Measurements from ENCODE around the gene ADAM33. TPM values are rescaled to one million over a fixed set of nuclear protein-coding genes. Genes with fewer than 3 reads are reported as not detected.

ADAM33 gene
- total RNA-seq, 1 donor from 2014 or later = under 0.01 TPM

GRCh38 chr20:3707508-3707899, 25.7 kb upstream of the ADAM33 start:
- DNase-seq (ENCODE audit: low read depth in 2 of 2) = no peak

- DNase-seq (ENCODE audit: low read depth in 2 of 2) = no peak
Measured at GRCh38 chr20:3706774-3707507, 25.1 kb upstream of the ADAM33 start.

- no peak for DNase-seq (ENCODE audit: low read depth in 2 of 2)
Measured at GRCh38 chr20:3705970-3706739, 24.3 kb upstream of the ADAM33 start.

GRCh38 chr20:3705491-3705969, 23.7 kb upstream of the ADAM33 start:
- no peak for DNase-seq (ENCODE audit: low read depth in 2 of 2)

- DNase-seq (ENCODE audit: low read depth in 2 of 2) = no peak
Measured at GRCh38 chr20:3704087-3704486, 22.3 kb upstream of the ADAM33 start.

GRCh38 chr20:3702611-3703391, 21.0 kb upstream of the ADAM33 start:
- DNase-seq (ENCODE audit: low read depth in 2 of 2) = no peak

- no peak for DNase-seq (ENCODE audit: low read depth in 2 of 2)
Measured at GRCh38 chr20:3701061-3701998, 19.5 kb upstream of the ADAM33 start.

GRCh38 chr20:3699037-3699436, 17.2 kb upstream of the ADAM33 start:
- DNase-seq (ENCODE audit: low read depth in 2 of 2) = no peak

GRCh38 chr20:3698591-3699001, 16.8 kb upstream of the ADAM33 start:
- no peak for DNase-seq (ENCODE audit: low read depth in 2 of 2)

- DNase-seq (ENCODE audit: low read depth in 2 of 2) = no peak
Measured at GRCh38 chr20:3697588-3698305, 15.9 kb upstream of the ADAM33 start.

GRCh38 chr20:3696745-3697587, 15.2 kb upstream of the ADAM33 start:
- no peak for DNase-seq (ENCODE audit: low read depth in 2 of 2)

- no peak for DNase-seq (ENCODE audit: low read depth in 2 of 2)
Measured at GRCh38 chr20:3696200-3696599, 14.4 kb upstream of the ADAM33 start.

GRCh38 chr20:3694864-3695263, 13.1 kb upstream of the ADAM33 start:
- no peak for DNase-seq (ENCODE audit: low read depth in 2 of 2)

- no peak for DNase-seq (ENCODE audit: low read depth in 2 of 2)
Measured at GRCh38 chr20:3693376-3693775, 11.6 kb upstream of the ADAM33 start.

- DNase-seq (ENCODE audit: low read depth in 2 of 2) = no peak
Measured at GRCh38 chr20:3692706-3693294, 11.0 kb upstream of the ADAM33 start.

- no peak for DNase-seq (ENCODE audit: low read depth in 2 of 2)
Measured at GRCh38 chr20:3691897-3692296, 10.1 kb upstream of the ADAM33 start.

GRCh38 chr20:3691306-3691705, 9.5 kb upstream of the ADAM33 start:
- no peak for DNase-seq (ENCODE audit: low read depth in 2 of 2)

GRCh38 chr20:3690413-3690812, 8.6 kb upstream of the ADAM33 start:
- DNase-seq (ENCODE audit: low read depth in 2 of 2) = no peak

- no peak for DNase-seq (ENCODE audit: low read depth in 2 of 2)
Measured at GRCh38 chr20:3689978-3690377, 8.2 kb upstream of the ADAM33 start.
